Heart right ventricle (tissue), 16 donors: ENCODE data around the gene TMEM97. TPM values are rescaled to one million over a fixed set of nuclear protein-coding genes. Genes with fewer than 3 reads are reported as not detected.

Experiments
- ATAC-seq, 8 donors: fragments of 200-7000 bp; cut with Tn5 transposase; one replicate each; pipeline ENCODE4 v1.9.1; 2020; ENCODE audit warnings: mild to moderate bottlenecking in 8 of 8, moderate library complexity in 8 of 8, moderate number of reproducible peaks in 1 of 8
- DNase-seq, 2 donors: peaks; one replicate each; pipeline ENCODE4 v3.0.0-alpha.2; 2020
- H3K27ac ChIP-seq, 10 donors: fragments of 200-600 bp; sonication (generic) in 2 of 10; one replicate each; pipeline versions ENCODE4 v1.5.0 to v1.8.0; 2020 to 2022; ENCODE audit warnings: mild to moderate bottlenecking in 3 of 10
- H3K27me3 ChIP-seq, 7 donors: fragments of 200-600 bp; one replicate each; pipeline ENCODE4 v1.8.0; 2021 to 2022; ENCODE audit warnings: mild to moderate bottlenecking in 2 of 7
- H3K36me3 ChIP-seq, 9 donors: fragments of 200-600 bp; sonication (generic) in 1 of 9; one replicate each; pipeline versions ENCODE4 v1.5.0 to v1.8.0; 2020 to 2022; ENCODE audit warnings: mild to moderate bottlenecking in 2 of 9
- H3K4me1 ChIP-seq, 9 donors: fragments of 200-600 bp; sonication (generic) in 1 of 9; one replicate each; pipeline versions ENCODE4 v1.5.0 to v1.8.0; 2020 to 2022; ENCODE audit warnings: mild to moderate bottlenecking in 4 of 9
- H3K4me3 ChIP-seq, 10 donors: fragments of 200-600 bp; sonication (generic) in 2 of 10; one replicate each; pipeline versions ENCODE4 v1.5.0 to v1.8.0; 2020 to 2022; ENCODE audit warnings: mild to moderate bottlenecking in 7 of 10, moderate library complexity in 2 of 10
- H3K9me3 ChIP-seq, 11 donors: fragments of 200-600 bp in 10 of 11; sonication (generic) in 2 of 11; one replicate each; pipeline versions ENCODE4 v1.5.0 to v1.8.0; 2013 to 2022; ENCODE audit warnings: mild to moderate bottlenecking in 2 of 11, control low read depth in 1 of 11, moderate library complexity in 1 of 11
- CTCF ChIP-seq, 9 donors: fragments of 200-600 bp; sonication (generic) in 2 of 9; IDR thresholded peaks; one replicate each; pipeline versions ENCODE4 v1.5.0 to v1.8.0; 2021 to 2022; ENCODE audit warnings: antibody characterized with exemption in 9 of 9, mild to moderate bottlenecking in 5 of 9, moderate library complexity in 1 of 9
- WGBS, 2 donors: extraction: QIAGEN DNeasy Blood & Tissue Kit; methylation state at CpG; one replicate each; pipeline ENCODE4 v1.1.7; 2013; ENCODE audit warnings: inconsistent platforms in 1 of 2; 5-methylcytosine and 5-hydroxymethylcytosine counted together
- intact Hi-C, 10 donors: fragments of 100-400 bp; cut with DNase I; formaldehyde crosslinking; loops; one replicate each; pipeline versions ENCODE4 v1.11.1 to v1.14.2; 2022
- polyA plus RNA-seq, 2 donors: library from polyadenylated mRNA; stranded (reverse); fragments of 200-250 nt; gene quantifications; one replicate each; pipeline ENCODE4 v1.2.3, GENCODE V29; 2013
- total RNA-seq, 10 donors: library from RNA; stranded (reverse); fragmentation: NEBNext Ultra II Directional in 3 of 10; extraction: Animal tissue kit (Norgen Biotek cat#: 25700) in 3 of 10; gene quantifications; one replicate each; pipeline versions ENCODE4 v1.2.1 to v1.2.4, GENCODE V29; 2021 to 2023
- donor health status: Arrhythmogenic right ventricular cardiomyopathy.
- donor health status: ischemic (EF 13 %, LVEDD 7.1; RV severe dilation, severe dysfunction).
- donor health status: healthy with polysubstance abuse.
- donor health status: DM: no; HTN: yes; CAD: no.
- donor health status: DM: no; HTN: no; CAD: no.
- donor health status: ischemic (EF 25% LVEDD 6.9; RV normal size, moderate dysfunction).
- donor health status: ischemic (EF 25% LVEDD 5.7; RV mildly dilated, moderate dysfunction).
- donor health status: healthy.
- donor health status: DM: yes; HTN: yes; CAD: no.
- donor health status: Ischemic cardiomyopathy.
- donor health status: ischemic (EF 35%, LVEDD 5.7; RV mildly dilated, moderate dysfunction).
- donor health status: nonischemic (EF 11% LVEDD 7.7; RV severe dilation, severe dysfunction).
- donor health status: DM: yes; HTN: yes; CAD: no.
- donor health status: PGD.
- donor health status: ischemic (EF 29% LVEDD 5.4; RV normal size, mild dysfunction).
- donor health status: nonischemic (EF 23%, LVEDD 6.1; RV moderate dilation, normal function).

Gene TMEM97
- total and polyA plus RNA-seq, 12 donors = 1.6 to 5.2 (median 3.2) TPM

- intact Hi-C loops = no loop called here
- H3K4me3 ChIP-seq = no peak overlapping the region
- H3K27me3 ChIP-seq = no peaks in the 10 kb centered on the region
- WGBS, 2 donors = 92 to 95% methylated on average over 3 of the region's 3 CpGs
- H3K9me3 ChIP-seq = no peaks in the 10 kb centered on the region
- ATAC-seq (no peak), DNase-seq (no peak)
- TF ChIP-seq CTCF (IDR thresholded peaks at IDR 0.05) = no peak
- no peak overlapping the region for H3K27ac ChIP-seq
- peaks cover 0 to 40% (median 14%) of the 10 kb centered on the region in 9 donors for H3K36me3 ChIP-seq
- H3K4me1 ChIP-seq = peaks cover 0 to 17% (median 2%) of the 10 kb centered on the region in 9 donors
These were observed 5.8 kb downstream of the TMEM97 start for GRCh38 chr17:28324781-28325180.

- H3K4me1 ChIP-seq = peaks cover 0 to 12% (median 0%) of the 10 kb centered on the region in 9 donors
- TF ChIP-seq CTCF (IDR thresholded peaks at IDR 0.05) = no peak
- no peaks in the 10 kb centered on the region for H3K27me3 ChIP-seq
- WGBS, 2 donors = 87 to 89% methylated on average over 5 of the region's 5 CpGs
- H3K9me3 ChIP-seq = no peaks in the 10 kb centered on the region
- no peak overlapping the region for H3K4me3 ChIP-seq
- DNase-seq = no peak
- peaks cover 0 to 44% (median 19%) of the 10 kb centered on the region in 9 donors for H3K36me3 ChIP-seq
- no peak overlapping the region for H3K27ac ChIP-seq
- intact Hi-C loops = no loop called here
- no peak for ATAC-seq
These were observed 6.2 kb downstream of the TMEM97 start for GRCh38 chr17:28325211-28325610.

- Histone ChIP-seq H3K27me3 (no peaks in the 10 kb centered on the region), H3K9me3 (no peaks in the 10 kb centered on the region), H3K4me3 (no peak overlapping the region), H3K4me1 (peaks cover 0 to 11% (median 0%) of the 10 kb centered on the region in 9 donors), H3K27ac (no peak overlapping the region), H3K36me3 (peaks cover 0 to 53% (median 24%) of the 10 kb centered on the region in 9 donors)
- intact Hi-C loops = no loop called here
- ATAC-seq = no peak
- no peak for DNase-seq
- TF ChIP-seq CTCF (IDR thresholded peaks at IDR 0.05) = no peak
- WGBS, 2 donors = 88 to 94% methylated on average over 7 of the region's 7 CpGs
These were observed 7.1 kb downstream of the TMEM97 start for GRCh38 chr17:28326114-28326513.

- Histone ChIP-seq H3K9me3 (no peaks in the 10 kb centered on the region), H3K27me3 (no peaks in the 10 kb centered on the region), H3K27ac (no peak overlapping the region), H3K36me3 (peaks cover 0 to 63% (median 32%) of the 10 kb centered on the region in 9 donors), H3K4me3 (no peak overlapping the region), H3K4me1 (peaks cover 0 to 11% (median 0%) of the 10 kb centered on the region in 9 donors)
- no peak for ATAC-seq
- 93 to 95% methylated on average over 9 of the region's 9 CpGs for WGBS, 2 donors
- intact Hi-C loops = no loop called here
- DNase-seq = no peak
- no peak for TF ChIP-seq CTCF (IDR thresholded peaks at IDR 0.05)
These were observed 8.1 kb downstream of the TMEM97 start for GRCh38 chr17:28327031-28327607.
